GM12878 (cell line): ENCODE measurements around the gene SUPT3H. TPM values are rescaled to one million over a fixed set of nuclear protein-coding genes. Genes with fewer than 3 reads are reported as not detected.

Experiments used
- CHD2 ChIP-seq: IDR thresholded peaks from 2 replicates; pipeline ENCODE4 v1.6.1; 2011; ENCODE audit warnings: low read depth, low read length, improper control_type of control experiment, borderline replicate concordance
- CTCF ChIP-seq, 3 experiments: IDR thresholded peaks in 2 of 3; conservative IDR thresholded peaks in 1 of 3; 2 replicates each; pipeline ENCODE4 v1.5.1; 2011; ENCODE audit warnings: low read depth in 3 of 3, low read length in 3 of 3, mild to moderate bottlenecking in 3 of 3, control low read depth in 2 of 3, moderate library complexity in 2 of 3, inconsistent platforms in 1 of 3, mixed read lengths in 1 of 3; ENCODE audit not compliant: control insufficient read depth in 2 of 3, insufficient read depth in 1 of 3; ENCODE audit errors: extremely low read depth in 1 of 3
- MTA3 ChIP-seq: IDR thresholded peaks from 2 replicates; pipeline ENCODE4 v1.6.1; 2012; ENCODE audit warnings: low read length, inconsistent platforms, borderline replicate concordance
- PAX8 ChIP-seq: fragments of 450-650 bp; IDR thresholded peaks from 2 replicates; pipeline ENCODE4 v1.6.1; 2017; ENCODE audit warnings: mild to moderate bottlenecking, moderate library complexity
- POU2F2 ChIP-seq: IDR thresholded peaks from 3 replicates; pipeline ENCODE4 v1.6.1; 2011; ENCODE audit warnings: low read depth, mild to moderate bottlenecking, low read length, borderline replicate concordance
- SKIL ChIP-seq: fragments of 450-650 bp; IDR thresholded peaks from 2 replicates; pipeline ENCODE4 v1.6.1; 2017; ENCODE audit warnings: mild to moderate bottlenecking, low read depth, inconsistent platforms; ENCODE audit not compliant: poor library complexity, severe bottlenecking
- polyA plus RNA-seq, 11 experiments: library from polyadenylated mRNA; depleted of rRNA in 4 of 11; unstranded in 6 of 11; stranded (reverse) in 5 of 11; fragments of >200 nt; fragmentation: Nextera tagmentation in 4 of 11; fragmentation: Illumina TruSeq in 1 of 11; extraction: Ambion mirVana in 4 of 11; extraction: Trizol in 1 of 11; gene quantifications; 1 replicate in 1 of 11; 2 replicates in 10 of 11; pipeline versions ENCODE4 v1.2.1 to v1.2.3, GENCODE V29; 2011 to 2016; ENCODE audit warnings: inconsistent platforms in 2 of 11, missing spikeins in 2 of 11, low read depth in 1 of 11
- total RNA-seq, 4 experiments: library from RNA; depleted of rRNA in 3 of 4; stranded (reverse); fragments of >200 nt in 3 of 4; fragmentation: Illumina TruSeq in 1 of 4; extraction: Trizol in 1 of 4; gene quantifications; 2 replicates each; pipeline versions ENCODE4 v1.2.1 to v1.2.3, GENCODE V29; 2013 to 2021
- TF ChIP-seq, protein P1 (sequence below): fragments of 450-650 bp; IDR thresholded peaks from 2 replicates; pipeline ENCODE4 v1.6.1; 2017; ENCODE audit warnings: mild to moderate bottlenecking, moderate library complexity

The SUPT3H gene
- total and polyA plus RNA-seq, 10 of the 15 experiments (the other 5 are each of a cell fraction or from before 2014, with no cell fraction given): 0.51 to 3.7 (median 2.0) TPM

DNA sequence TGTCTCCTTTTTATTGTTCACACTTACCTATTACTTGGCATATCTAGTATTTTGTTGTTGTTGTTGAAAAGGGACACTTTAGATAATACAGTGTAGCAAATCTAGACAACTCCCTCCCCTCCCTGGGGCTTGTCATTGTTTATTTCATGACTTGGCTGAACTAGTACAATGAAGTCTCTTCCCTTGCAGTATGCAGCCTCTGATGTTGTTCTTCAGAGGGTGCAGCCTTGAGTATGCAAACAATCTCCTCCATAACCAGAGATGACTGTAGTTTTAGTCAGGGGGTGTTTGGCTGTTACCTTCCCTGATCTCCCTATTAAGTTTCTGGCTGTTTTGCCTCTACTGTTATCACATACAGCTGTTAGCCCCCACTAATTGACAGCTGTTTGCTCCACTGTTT is 365.0 kb downstream of the SUPT3H start (continued):
- no peak for TF ChIP-seq CTCF (IDR thresholded peaks at IDR 0.05 in 2 of 3, conservative IDR thresholded peaks at IDR 0.05 in 1 of 3; ENCODE audit: control insufficient read depth in 2 of 3, extremely low read depth in 1 of 3, insufficient read depth in 1 of 3, low read depth in 3 of 3, low read length in 3 of 3)
- no peak for TF ChIP-seq POU2F2
- no peak for TF ChIP-seq MTA3
- TF ChIP-seq CHD2: no peak
- TF ChIP-seq, protein P1, sequence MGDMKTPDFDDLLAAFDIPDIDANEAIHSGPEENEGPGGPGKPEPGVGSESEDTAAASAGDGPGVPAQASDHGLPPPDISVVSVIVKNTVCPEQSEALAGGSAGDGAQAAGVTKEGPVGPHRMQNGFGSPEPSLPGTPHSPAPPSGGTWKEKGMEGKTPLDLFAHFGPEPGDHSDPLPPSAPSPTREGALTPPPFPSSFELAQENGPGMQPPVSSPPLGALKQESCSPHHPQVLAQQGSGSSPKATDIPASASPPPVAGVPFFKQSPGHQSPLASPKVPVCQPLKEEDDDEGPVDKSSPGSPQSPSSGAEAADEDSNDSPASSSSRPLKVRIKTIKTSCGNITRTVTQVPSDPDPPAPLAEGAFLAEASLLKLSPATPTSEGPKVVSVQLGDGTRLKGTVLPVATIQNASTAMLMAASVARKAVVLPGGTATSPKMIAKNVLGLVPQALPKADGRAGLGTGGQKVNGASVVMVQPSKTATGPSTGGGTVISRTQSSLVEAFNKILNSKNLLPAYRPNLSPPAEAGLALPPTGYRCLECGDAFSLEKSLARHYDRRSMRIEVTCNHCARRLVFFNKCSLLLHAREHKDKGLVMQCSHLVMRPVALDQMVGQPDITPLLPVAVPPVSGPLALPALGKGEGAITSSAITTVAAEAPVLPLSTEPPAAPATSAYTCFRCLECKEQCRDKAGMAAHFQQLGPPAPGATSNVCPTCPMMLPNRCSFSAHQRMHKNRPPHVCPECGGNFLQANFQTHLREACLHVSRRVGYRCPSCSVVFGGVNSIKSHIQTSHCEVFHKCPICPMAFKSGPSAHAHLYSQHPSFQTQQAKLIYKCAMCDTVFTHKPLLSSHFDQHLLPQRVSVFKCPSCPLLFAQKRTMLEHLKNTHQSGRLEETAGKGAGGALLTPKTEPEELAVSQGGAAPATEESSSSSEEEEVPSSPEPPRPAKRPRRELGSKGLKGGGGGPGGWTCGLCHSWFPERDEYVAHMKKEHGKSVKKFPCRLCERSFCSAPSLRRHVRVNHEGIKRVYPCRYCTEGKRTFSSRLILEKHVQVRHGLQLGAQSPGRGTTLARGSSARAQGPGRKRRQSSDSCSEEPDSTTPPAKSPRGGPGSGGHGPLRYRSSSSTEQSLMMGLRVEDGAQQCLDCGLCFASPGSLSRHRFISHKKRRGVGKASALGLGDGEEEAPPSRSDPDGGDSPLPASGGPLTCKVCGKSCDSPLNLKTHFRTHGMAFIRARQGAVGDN: no peak
- TF ChIP-seq SKIL: no peak
- no peak for TF ChIP-seq PAX8
